ENCODE data around the gene TENM4. TPM values are rescaled to one million over a fixed set of nuclear protein-coding genes. Genes with fewer than 3 reads are reported as not detected.

TENM4 gene
- polyA plus RNA-seq, 5 donors, result 3.1 to 6.2 (median 3.7) TPM

- DNase-seq, result no peak
Measured at GRCh38 chr11:78660471-78660870, 780.4 kb downstream of the TENM4 start.

GRCh38 chr11:78659326-78660270 lies 781.2 kb downstream of the TENM4 start:
- DNase-seq, result no peak

DNA sequence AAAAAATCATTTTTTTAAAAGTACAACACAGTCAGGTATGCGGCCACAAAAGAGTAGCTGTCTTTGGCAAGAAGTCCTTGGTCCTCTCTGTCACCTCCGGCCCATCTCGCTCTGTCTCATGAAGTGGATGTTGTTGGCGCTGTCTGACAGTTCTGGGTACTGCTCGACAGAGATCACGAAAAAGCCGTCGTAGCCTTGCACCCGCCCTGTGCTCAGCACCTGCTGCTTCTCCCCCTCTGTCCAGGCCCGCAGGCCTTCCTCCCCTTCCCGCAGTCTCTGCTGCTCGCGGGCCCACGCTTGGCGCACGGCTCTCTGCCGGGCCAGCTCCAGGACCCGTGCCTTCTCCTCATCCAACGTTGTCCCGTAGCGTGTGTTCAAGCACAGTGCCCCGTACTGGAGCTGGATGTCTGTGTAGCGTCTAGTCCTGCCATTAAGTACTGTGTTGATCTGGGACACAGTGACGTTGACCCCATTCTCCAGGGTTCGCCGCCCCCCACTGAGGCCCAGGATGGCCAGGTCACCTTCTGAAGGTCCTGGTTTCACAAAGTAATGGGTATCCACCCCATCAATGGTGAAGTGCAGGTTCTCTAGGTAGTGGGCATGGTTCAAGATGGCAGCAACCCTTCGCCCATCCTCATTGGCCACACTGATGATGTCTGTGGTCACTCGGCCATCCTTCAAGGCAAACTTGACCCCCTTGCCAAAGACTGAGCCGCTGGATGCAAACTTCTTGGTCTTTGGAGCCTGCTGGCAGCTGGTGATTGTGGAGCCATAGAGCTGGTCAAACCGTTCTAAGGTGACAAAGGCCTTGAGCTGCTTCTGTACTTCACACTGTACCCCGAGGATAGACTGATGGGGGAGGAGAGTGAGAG lies 782.6 kb downstream of the TENM4 start:
- no peak for DNase-seq

DNA sequence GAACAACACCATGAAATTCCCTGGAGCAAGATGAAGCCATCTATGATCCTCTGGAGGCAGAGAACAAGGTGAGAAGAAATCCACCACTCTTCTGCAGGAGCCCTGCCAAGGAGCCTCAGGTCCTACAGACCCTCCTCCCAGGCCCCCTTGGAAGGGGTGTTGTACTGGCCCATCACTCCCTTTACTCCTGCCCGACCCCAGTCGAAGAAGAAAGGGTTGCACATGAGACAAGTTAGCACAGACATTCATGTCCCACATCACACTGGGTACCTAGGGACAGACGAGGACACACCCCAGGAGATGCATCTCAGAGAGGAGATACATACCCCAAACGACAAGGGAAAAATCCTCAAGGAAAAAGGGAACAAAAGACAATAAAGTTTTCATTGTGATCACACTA lies 783.4 kb downstream of the TENM4 start:
- no peak for DNase-seq

- no peak for DNase-seq
Measured at GRCh38 chr11:78656984-78657383, 783.8 kb downstream of the TENM4 start.

DNA sequence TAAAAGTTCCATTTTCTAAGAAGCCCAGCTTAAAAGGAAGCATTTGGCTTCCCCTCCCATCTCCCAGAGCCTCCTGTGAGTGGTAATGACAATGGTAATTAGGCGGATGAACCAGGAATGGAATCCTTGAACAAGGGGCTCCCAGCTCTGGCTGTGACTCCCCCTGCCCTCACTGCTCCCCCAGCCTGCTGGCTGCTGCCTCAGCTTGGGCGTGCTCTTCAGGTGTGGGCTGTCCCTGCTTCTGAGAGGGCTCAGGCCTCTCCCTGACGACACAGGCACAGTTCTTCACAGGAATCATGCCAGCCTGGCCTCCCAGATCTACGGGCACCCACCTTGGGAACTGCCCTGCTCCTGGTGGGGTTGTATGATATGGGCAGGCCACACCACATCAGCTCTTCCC lies 784.5 kb downstream of the TENM4 start:
- no peak for DNase-seq

DNA sequence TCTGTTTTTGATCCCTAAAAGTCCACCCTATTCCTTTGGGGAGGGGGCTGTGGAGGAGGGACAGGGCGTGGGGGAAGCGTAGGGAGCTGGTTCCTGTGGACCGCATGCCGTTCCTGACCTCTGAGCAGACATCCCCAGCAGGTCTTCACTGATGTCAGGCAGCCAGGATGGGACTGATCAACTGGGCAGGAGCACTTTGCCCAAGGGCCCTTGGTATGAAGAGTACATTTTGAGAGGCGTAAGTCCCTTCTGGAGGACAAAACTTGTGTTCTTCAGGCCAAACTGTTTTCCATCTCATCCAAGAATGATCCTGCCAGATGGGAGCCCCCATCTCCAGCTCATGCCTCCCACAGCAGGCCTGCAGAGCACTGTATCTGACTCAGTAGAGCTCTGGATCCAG lies 785.3 kb downstream of the TENM4 start:
- no peak for DNase-seq

- DNase-seq, result no peak
Measured at GRCh38 chr11:78654866-78655265, 786.0 kb downstream of the TENM4 start.

DNA sequence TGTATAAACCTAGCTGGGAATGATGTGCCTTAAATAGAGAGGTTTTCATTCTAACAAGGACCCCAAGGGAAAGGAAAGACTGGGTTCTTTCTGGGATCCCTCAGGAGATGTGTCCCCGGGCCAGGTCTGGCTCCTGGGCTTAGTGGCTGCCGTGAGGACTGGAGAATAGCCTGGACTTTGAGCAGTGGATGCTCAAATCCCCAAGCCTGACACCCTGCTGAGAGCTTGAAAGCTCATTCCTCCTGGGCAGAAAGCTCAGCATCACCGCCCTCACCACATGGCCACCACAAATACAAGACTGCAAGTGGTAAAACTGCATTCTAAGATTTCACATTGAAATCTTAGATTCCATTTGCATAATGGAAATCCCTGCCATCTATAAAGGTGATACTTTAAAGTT lies 786.8 kb downstream of the TENM4 start:
- no peak for DNase-seq

GRCh38 chr11:78653294-78653909 lies 787.4 kb downstream of the TENM4 start:
- DNase-seq, result no peak

DNA sequence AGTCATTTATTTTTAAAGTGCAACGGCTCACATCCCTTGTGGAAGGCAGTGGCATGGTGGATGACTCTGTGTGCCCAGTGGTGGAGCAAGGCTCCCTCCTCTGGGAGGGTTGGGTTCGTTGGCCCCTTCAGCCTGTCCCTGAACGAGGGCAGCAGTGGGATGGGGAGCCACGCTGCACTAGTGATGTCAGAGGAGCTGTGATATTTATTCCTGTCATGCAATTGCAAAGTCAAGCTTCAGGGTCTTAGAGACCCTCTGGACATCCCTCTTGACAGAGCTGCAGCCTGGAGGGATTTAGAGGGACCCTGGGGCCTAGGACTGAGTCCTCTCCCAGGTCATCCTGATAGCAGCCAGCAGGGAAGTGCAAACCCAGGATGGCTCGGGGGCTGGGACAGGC lies 788.0 kb downstream of the TENM4 start:
- DNase-seq, result no peak

DNA sequence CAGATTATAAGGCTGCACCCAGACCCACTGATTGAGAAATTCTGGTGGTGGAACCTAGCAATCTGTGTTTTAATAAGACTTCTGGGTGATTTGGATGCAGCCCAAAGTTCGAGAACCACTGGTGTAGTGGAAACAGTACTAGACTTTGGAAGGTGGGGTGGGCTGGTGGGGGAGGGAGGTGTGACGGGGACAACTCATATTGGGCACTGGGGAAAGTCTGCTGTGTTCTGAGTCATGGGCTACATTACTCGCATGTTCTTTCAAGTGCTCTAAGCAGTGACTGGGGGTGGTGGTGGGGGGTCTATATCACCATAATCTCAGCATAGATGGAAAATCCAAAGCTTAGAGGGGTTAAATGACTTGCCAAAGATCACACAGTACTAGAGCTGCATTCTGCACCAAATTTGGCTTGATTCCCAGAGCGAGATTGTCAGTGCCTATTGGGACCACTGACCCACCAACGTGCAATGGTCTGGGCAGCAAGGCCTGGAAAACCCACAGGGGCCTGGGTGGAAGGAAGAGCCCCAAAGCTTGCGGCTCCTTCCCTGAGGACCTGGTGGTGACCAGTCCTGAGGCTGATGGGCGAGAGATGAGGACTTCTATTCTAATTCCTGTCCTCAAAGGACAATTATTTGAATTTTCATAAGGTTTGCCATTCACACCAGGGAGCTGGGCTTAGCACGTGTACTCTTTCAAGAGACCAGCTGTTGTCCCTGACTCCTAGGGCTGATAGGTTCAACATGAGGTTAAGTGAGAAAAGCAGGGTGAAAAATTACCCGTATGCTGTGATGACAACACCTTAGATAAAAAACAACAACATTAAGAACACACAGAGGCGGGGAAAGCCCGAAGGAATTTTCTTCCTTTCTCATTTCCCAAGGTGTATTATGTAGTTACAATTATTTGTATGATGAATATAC lies 788.6 kb downstream of the TENM4 start:
- DNase-seq, result no peak

DNA sequence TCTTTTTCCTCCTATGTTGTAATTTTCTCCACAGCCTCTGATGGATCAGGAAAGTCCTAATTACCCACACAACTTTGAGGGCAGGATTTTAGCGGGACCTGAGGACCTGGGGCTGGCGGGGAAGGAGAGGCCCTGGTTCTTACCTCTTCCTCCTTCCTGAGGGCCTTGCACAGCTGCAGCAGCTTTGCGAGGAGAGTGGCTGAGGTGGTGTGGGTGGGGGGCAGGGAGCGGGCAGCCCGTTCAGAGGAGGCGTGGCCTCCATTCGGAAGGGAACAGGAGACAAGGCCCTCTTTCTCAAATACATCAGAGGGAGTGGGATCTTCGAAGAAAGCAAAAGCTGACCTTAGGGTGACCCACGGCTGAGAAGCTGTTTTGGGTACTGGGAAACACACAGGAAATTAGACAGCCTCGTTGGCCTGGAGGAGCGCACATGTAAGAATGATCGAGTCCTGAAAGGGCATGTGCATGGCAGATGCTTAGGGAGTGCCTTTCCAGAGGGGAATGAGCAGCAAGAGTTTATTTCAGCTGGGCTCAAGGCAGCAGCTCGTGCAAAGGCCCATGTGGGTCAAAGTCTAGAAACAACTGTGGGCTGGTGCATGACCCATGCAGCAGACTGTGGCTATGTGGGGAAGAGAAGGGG lies 789.6 kb downstream of the TENM4 start:
- no peak for DNase-seq

- no peak for DNase-seq
Measured at GRCh38 chr11:78649361-78650215, 791.2 kb downstream of the TENM4 start.

- no peak for DNase-seq
Measured at GRCh38 chr11:78647986-78648875, 792.6 kb downstream of the TENM4 start.

- DNase-seq, result no peak
Measured at GRCh38 chr11:78647266-78647915, 793.4 kb downstream of the TENM4 start.

GRCh38 chr11:78646564-78647185 lies 794.2 kb downstream of the TENM4 start:
- peak in 1 of 2 donors; percentile 22 for DNase-seq

Data from right lung (tissue), 5 donors.